MG63 (cell line): ENCODE results near the gene SEMA7A. TPM values are rescaled to one million over a fixed set of nuclear protein-coding genes. Genes with fewer than 3 reads are reported as not detected.
"Not testable (repeated sequence)": the region's sequence is repeated elsewhere in the genome, so short reads cannot be mapped to it uniquely, and the experiment has no call there.

Experiments
- DNase-seq: peaks from one replicate; pipeline ENCODE4 v3.0.0-alpha.2; 2020
- H3K27me3 ChIP-seq: fragments of 250-450 bp; sonication (Bioruptor Pico); 2 replicates; pipeline ENCODE4 v1.5.1; 2020; ENCODE audit warnings: mild to moderate bottlenecking, moderate library complexity
- H3K36me3 ChIP-seq: fragments of 250-450 bp; sonication (Bioruptor Pico); 2 replicates; pipeline ENCODE4 v1.5.1; 2020; ENCODE audit warnings: mild to moderate bottlenecking, moderate library complexity
- H3K4me3 ChIP-seq: fragments of 250-450 bp; sonication (Bioruptor Pico); 2 replicates; pipeline ENCODE4 v1.5.1; 2020; ENCODE audit warnings: mild to moderate bottlenecking, moderate library complexity
- H3K9me3 ChIP-seq: fragments of 250-450 bp; sonication (Bioruptor Pico); 2 replicates; pipeline ENCODE4 v1.5.1; 2020; ENCODE audit warnings: mild to moderate bottlenecking, moderate library complexity
- total RNA-seq: library from RNA; depleted of rRNA; stranded (reverse); fragments of >200 nt; shearing (Covaris generic); gene quantifications from 2 replicates; pipeline ENCODE4 v1.2.3, GENCODE V29; 2014; ENCODE audit warnings: low replicate concordance; rRNA removed

SEMA7A gene
- total RNA-seq, 1 experiment from 2014 or later, result 12.0 TPM

DNA sequence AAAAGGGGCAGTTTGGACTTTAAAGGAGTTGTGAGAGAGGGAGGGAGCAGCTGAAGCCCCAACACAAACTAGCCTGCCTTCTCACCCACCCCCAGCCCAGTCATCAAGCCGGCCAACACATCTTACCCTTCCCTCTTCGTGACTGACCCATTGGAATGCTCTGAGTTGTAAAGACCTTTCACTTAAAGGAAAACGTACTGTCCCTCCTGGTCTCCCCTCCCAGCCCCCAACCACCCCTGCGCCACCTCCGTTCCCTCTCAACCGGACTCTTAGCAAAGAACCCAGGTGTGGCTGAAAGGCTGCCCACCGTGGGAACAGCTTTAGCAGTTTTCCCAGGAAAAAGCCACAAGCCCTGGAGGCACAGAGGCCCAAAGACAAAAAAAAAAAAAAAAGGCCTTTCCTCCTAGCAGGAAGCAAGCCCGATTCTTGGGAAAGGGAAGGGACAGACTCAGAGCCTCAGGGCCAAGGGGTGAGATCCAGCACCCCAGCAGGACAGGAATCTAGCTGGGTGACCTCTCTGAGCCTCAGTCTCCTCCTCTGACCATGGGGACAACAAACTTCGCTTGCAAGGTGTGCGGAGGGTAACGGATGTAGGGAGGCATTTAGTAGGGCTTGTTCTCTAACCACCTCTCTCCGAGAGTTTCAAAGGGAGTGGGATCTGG is 68.7 kb downstream of the SEMA7A start:
- DNase-seq, result no peak
- Histone ChIP-seq H3K4me3 (peak overlapping the region; percentile 84), H3K36me3 (no peaks in the 10 kb centered on the region; the same call in 1 of the 2 replicates), H3K9me3 (no peaks in the 10 kb centered on the region), H3K27me3 (no peaks in the 10 kb centered on the region)

DNA sequence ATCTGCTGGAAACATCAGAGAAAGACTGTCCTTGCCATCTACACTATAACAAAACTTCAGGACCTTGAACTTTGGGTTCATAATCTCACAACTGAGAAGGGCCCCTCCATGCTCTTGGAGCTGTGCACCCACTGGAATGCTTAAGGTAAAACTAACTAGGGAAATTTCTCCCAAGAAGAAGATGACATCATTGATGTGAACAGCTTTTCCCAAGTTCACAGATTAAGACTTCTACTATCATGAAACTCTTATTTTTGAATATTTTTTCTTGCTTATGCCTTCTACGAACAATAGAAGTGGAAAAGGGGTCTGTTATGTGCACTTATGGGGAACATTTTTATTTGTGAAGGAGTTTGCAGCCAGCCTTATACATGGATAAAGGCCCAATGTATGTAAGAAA is 71.3 kb downstream of the SEMA7A start:
- no peaks in the 10 kb centered on the region; the same call in 1 of the 2 replicates for H3K36me3 ChIP-seq
- H3K27me3 ChIP-seq, result no peaks in the 10 kb centered on the region
- no peak overlapping the region for H3K4me3 ChIP-seq
- no peak for DNase-seq
- H3K9me3 ChIP-seq, result no peaks in the 10 kb centered on the region

DNA sequence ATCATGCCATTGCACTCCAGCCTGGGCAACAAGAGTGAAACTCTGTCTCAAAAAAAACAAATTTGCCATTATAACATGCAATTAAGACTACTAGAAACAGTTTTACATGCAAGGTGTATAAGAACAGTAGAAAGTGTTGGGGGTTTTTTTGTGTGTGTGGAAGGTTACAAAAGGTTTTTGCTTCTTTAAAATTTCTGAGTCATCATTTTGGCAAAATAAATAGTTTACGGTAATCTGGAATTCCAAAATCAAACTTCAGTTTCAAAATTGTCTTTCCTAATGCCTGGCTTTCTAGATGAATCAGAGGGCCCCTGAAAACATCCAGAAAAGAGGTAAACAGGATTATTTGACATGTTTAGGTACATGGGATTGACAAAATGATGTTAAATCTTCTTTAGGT is 72.9 kb downstream of the SEMA7A start:
- not testable (repeated sequence) for H3K4me3 ChIP-seq, H3K36me3 ChIP-seq, DNase-seq, H3K9me3 ChIP-seq, H3K27me3 ChIP-seq

DNA sequence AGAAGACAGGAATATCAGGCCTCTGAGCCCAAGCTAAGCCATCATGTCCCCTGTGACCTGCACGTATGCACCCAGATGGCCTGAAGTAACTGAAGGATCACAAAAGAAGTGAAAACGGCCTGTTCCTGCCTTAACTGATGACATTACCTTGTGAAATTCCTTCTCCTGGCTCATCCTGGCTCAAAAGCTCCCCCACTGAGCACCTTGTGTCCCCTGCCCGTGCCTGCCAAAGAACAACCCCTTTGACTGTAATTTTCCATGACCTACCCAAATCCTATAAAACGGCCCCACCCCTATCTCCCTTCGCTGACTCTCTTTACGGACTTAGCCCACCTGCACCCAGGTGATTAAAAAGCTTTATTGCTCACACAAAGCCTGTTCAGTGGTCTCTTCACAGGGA is 74.4 kb downstream of the SEMA7A start:
- H3K36me3 ChIP-seq, H3K4me3 ChIP-seq, H3K9me3 ChIP-seq, DNase-seq, H3K27me3 ChIP-seq: not testable (repeated sequence)

Other genes starting within 250 kb of the SEMA7A start
- 1.4 and 1.9 TPM in 2 replicates for gene STRA6, start 231.2 kb downstream of the SEMA7A start, total RNA-seq
- gene CCDC33, start 197.6 kb downstream of the SEMA7A start, total RNA-seq, result not detected in 2 replicates
- 0.30 and 6.3 TPM in 2 replicates for gene CYP11A1, start 66.3 kb downstream of the SEMA7A start, total RNA-seq
- 90.0 and 116 TPM in 2 replicates for gene UBL7, start 27.2 kb upstream of the SEMA7A start, total RNA-seq
- gene ARID3B, start 107.3 kb upstream of the SEMA7A start, total RNA-seq, result 0.10 and 1.3 TPM in 2 replicates
- 17.5 and 18.8 TPM in 2 replicates for gene CLK3, start 181.9 kb upstream of the SEMA7A start, total RNA-seq